Psoas muscle (tissue), 8 donors: ENCODE results near the gene SLC45A1. TPM values are rescaled to one million over a fixed set of nuclear protein-coding genes. Genes with fewer than 3 reads are reported as not detected.
A peak's percentile ranks its signal among the peaks of the same experiment; 100 is the strongest.

Experiments used
- ATAC-seq, 4 donors: fragments of 200-7000 bp; cut with Tn5 transposase; one replicate each; pipeline ENCODE4 v1.9.1; 2020; ENCODE audit warnings: moderate library complexity in 3 of 4, mild to moderate bottlenecking in 2 of 4
- DNase-seq, 2 donors: peaks; one replicate each; pipeline ENCODE4 v3.0.0-alpha.2; 2020
- H3K27ac ChIP-seq: fragments of 200-600 bp; one replicate; pipeline ENCODE4 v1.8.0; 2022
- H3K27me3 ChIP-seq, 3 donors: fragments of 200-600 bp in 1 of 3; one replicate each; pipeline versions ENCODE4 v1.6.1 to v1.8.0; 2013 to 2022; ENCODE audit warnings: low read length in 2 of 3, mild to moderate bottlenecking in 2 of 3, moderate library complexity in 1 of 3; ENCODE audit not compliant: insufficient read depth in 3 of 3
- H3K36me3 ChIP-seq, 2 donors: fragments of 200-600 bp in 1 of 2; one replicate each; pipeline versions ENCODE4 v1.6.1 to v1.8.0; 2013 to 2022; ENCODE audit warnings: low read depth in 1 of 2, mild to moderate bottlenecking in 1 of 2, moderate library complexity in 1 of 2; ENCODE audit not compliant: insufficient read depth in 1 of 2
- H3K4me1 ChIP-seq: fragments of 200-600 bp; one replicate; pipeline ENCODE4 v1.8.0; 2022
- H3K4me3 ChIP-seq: fragments of 200-600 bp; one replicate; pipeline ENCODE4 v1.8.0; 2022; ENCODE audit warnings: mild to moderate bottlenecking
- H3K9me3 ChIP-seq: fragments of 200-600 bp; one replicate; pipeline ENCODE4 v1.8.0; 2022
- CTCF ChIP-seq: fragments of 200-600 bp; IDR thresholded peaks from one replicate; pipeline ENCODE4 v1.8.0; 2022; ENCODE audit warnings: antibody characterized with exemption
- WGBS, 3 donors: extraction: QIAGEN DNeasy Blood & Tissue Kit; methylation state at CpG; one replicate each; pipeline versions ENCODE4 v1.1.6 to v1.1.7; 2013; 5-methylcytosine and 5-hydroxymethylcytosine counted together
- intact Hi-C, 2 donors: fragments of 100-400 bp; cut with DNase I; formaldehyde crosslinking; loops; one replicate each; pipeline versions ENCODE4 v1.11.0 to v1.14.2; 2022
- polyA plus RNA-seq, 3 donors: library from polyadenylated mRNA; stranded (reverse); fragments of 200-250 nt; gene quantifications; one replicate each; pipeline ENCODE4 v1.2.3, GENCODE V29; 2013
- total RNA-seq, 4 donors: library from RNA; stranded (reverse); fragmentation: NEBNext Ultra II Directional in 2 of 4; extraction: Animal tissue kit (Norgen Biotek cat#: 25700) in 2 of 4; gene quantifications; one replicate each; pipeline versions ENCODE4 v1.2.1 to v1.2.4, GENCODE V29; 2021 to 2023
- donor health status: healthy with polysubstance abuse.
- donor health status: DM: no; HTN: no; CAD: no; lungs with moderate emphysema.
- donor health status: Bipolar disorder and iron deficiency.
- donor health status: healthy.
- donor health status: DM: yes; HTN: yes; CAD: no.
- donor health status: DM: no; HTN: no; CAD: no.
- donor health status: DM: no; HTN: no; CAD: no.
- donor health status: DM: yes; HTN: yes; CAD: no.

The SLC45A1 gene
- total and polyA plus RNA-seq, 7 donors, result 0.44 to 1.4 (median 0.94) TPM

DNA sequence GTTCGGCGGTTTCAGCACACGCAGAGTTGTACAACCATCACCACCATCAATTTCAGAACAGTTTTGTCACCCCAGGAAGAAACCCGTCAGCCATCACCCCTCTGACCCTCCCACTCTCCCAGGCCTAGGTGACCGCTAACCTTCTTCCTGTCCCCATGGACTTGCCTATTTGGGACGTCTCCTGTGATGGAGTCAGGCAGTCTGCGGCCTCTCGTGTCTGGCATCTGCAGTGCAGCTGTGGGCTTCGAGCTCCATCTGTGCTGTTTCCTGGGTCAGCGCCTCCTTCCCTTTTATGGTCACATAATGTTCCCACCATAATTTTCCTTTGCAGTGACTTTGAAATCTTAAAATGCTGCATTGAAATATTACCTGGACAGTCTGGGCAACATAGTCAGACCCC lies 24.4 kb downstream of the SLC45A1 start:
- DNase-seq (peak in 1 of 2 donors; percentile 61), ATAC-seq (no peak)
- Histone ChIP-seq H3K4me3 (no peak overlapping the region), H3K27ac (no peak overlapping the region), H3K9me3 (no peaks in the 10 kb centered on the region), H3K4me1 (peaks cover 5% of the 10 kb centered on the region), H3K27me3 (no peaks in the 10 kb centered on the region), H3K36me3 (no peaks in the 10 kb centered on the region)
- intact Hi-C loops, result no loop called here
- WGBS, 3 donors, result 78 to 81% (median 80%) methylated on average over 10 of the region's 10 CpGs
- no peak for TF ChIP-seq CTCF

- TF ChIP-seq CTCF, result no peak
- Histone ChIP-seq H3K36me3 (no peaks in the 10 kb centered on the region), H3K27me3 (no peaks in the 10 kb centered on the region), H3K9me3 (no peaks in the 10 kb centered on the region), H3K4me1 (peaks cover 5% of the 10 kb centered on the region), H3K27ac (peak overlapping the region; percentile 19), H3K4me3 (peak overlapping the region; percentile 42)
- ATAC-seq (peak in 3 of 4 donors; percentile 15 to 19 (median 18)), DNase-seq (no peak)
- WGBS, 3 donors, result 67 to 77% (median 71%) methylated on average over 11 of the region's 11 CpGs
- intact Hi-C loops, result no loop called here
Observed at GRCh38 chr1:8343044-8343443, 25.1 kb downstream of the SLC45A1 start.

GRCh38 chr1:8343464-8344001 lies 25.6 kb downstream of the SLC45A1 start:
- Histone ChIP-seq H3K4me3 (peak overlapping the region; percentile 42), H3K27ac (peak overlapping the region; percentile 58), H3K9me3 (no peaks in the 10 kb centered on the region), H3K36me3 (no peaks in the 10 kb centered on the region), H3K4me1 (peaks cover 6% of the 10 kb centered on the region), H3K27me3 (no peaks in the 10 kb centered on the region)
- WGBS, 3 donors, result 24 to 30% (median 25%) methylated on average over 31 to 32 of the region's 32 CpGs
- intact Hi-C loops, result no loop called here
- no peak for TF ChIP-seq CTCF
- ATAC-seq (peak; percentile 60 to 82 (median 78)), DNase-seq (peak; percentile 87 to 89)

GRCh38 chr1:8344893-8345507 lies 27.1 kb downstream of the SLC45A1 start:
- no peaks in the 10 kb centered on the region for H3K36me3 ChIP-seq
- no peak overlapping the region for H3K27ac ChIP-seq
- intact Hi-C loops, result loop anchor here in 1 of 2 donors (5.0 kb wide), 1 partner anchor 328 kb away; no protein-coding TSS in a partner anchor
- H3K4me1 ChIP-seq, result peaks cover 10% of the 10 kb centered on the region
- no peaks in the 10 kb centered on the region for H3K27me3 ChIP-seq
- ATAC-seq (no peak), DNase-seq (no peak)
- TF ChIP-seq CTCF, result no peak
- H3K9me3 ChIP-seq, result no peaks in the 10 kb centered on the region
- WGBS, 3 donors, result 96 to 97% (median 97%) methylated on average over 10 of the region's 10 CpGs
- H3K4me3 ChIP-seq, result no peak overlapping the region
